SK-N-SH (cell line): ENCODE results near the gene TRA2A. TPM values are rescaled to one million over a fixed set of nuclear protein-coding genes. Genes with fewer than 3 reads are reported as not detected.
A peak's percentile ranks its signal among the peaks of the same experiment; 100 is the strongest.

Source experiments
- CTCF ChIA-PET: fragments of 300-600, 350-600 bp; formaldehyde crosslinking; extraction: SDS; loops from one replicate; lab custom pipeline; 2021; lab: Yijun Ruan, JAX
- POLR2A ChIA-PET: fragments of 350-600 bp; sonication (Branson Sonifier 250); formaldehyde crosslinking; extraction: SDS; loops from one replicate; lab custom pipeline; 2020; ENCODE audit warnings: antibody characterized with exemption, inconsistent platforms; lab: Yijun Ruan, JAX
- DNase-seq: peaks from one replicate; pipeline ENCODE4 v3.0.0; 2012
- H2AFZ ChIP-seq: fragments of 200-600 bp; sonication (generic); 2 replicates; pipeline ENCODE4 v1.8.1; 2016; ENCODE audit warnings: antibody characterized with exemption, mild to moderate bottlenecking, low read depth
- H3F3A ChIP-seq: fragments of 200-600 bp; sonication (generic); replicated peaks from 2 replicates; pipeline ENCODE3; 2016; ENCODE audit warnings: antibody characterized with exemption, mild to moderate bottlenecking; ENCODE audit not compliant: insufficient read depth
- H3K27ac ChIP-seq, 2 experiments: fragments of 200-500 bp in 1 of 2; fragments of 200-600 bp in 1 of 2; sonication (Bioruptor generic) in 1 of 2; sonication (generic), shearing (Covaris generic) in 1 of 2; 2 replicates each; pipeline versions ENCODE4 v1.5.1 to v1.6.1; 2014 to 2016; ENCODE audit warnings: low read depth in 2 of 2, inconsistent platforms in 1 of 2, low read length in 1 of 2, mild to moderate bottlenecking in 1 of 2, mixed read lengths in 1 of 2
- H3K27me3 ChIP-seq: fragments of 200-600 bp; sonication (generic), shearing (Covaris generic); 2 replicates; pipeline ENCODE4 v1.6.1; 2016; ENCODE audit warnings: mixed run types; ENCODE audit not compliant: insufficient read depth
- H3K36me3 ChIP-seq, 2 experiments: fragments of 200-500 bp in 1 of 2; fragments of 200-600 bp in 1 of 2; sonication (Bioruptor generic) in 1 of 2; sonication (generic) in 1 of 2; replicated peaks in 1 of 2; 2 replicates each; pipeline versions ENCODE3 to v1.5.1; 2014 to 2016; ENCODE audit warnings: low read length in 1 of 2, mild to moderate bottlenecking in 1 of 2; ENCODE audit not compliant: insufficient read depth in 2 of 2, control insufficient read depth in 1 of 2
- H3K4me1 ChIP-seq, 2 experiments: fragments of 200-500 bp in 1 of 2; fragments of 200-600 bp in 1 of 2; sonication (Bioruptor generic) in 1 of 2; sonication (generic), shearing (Covaris generic) in 1 of 2; 2 replicates each; pipeline versions ENCODE4 v1.5.1 to v1.6.1; 2014 to 2016; ENCODE audit warnings: low read depth in 1 of 2, low read length in 1 of 2, mixed run types in 1 of 2; ENCODE audit not compliant: insufficient read depth in 2 of 2, control insufficient read depth in 1 of 2
- H3K4me2 ChIP-seq: fragments of 200-600 bp; sonication (generic), shearing (Covaris generic); 2 replicates; pipeline ENCODE4 v1.6.1; 2017; ENCODE audit warnings: mixed run types
- H3K4me3 ChIP-seq, 2 experiments: fragments of 200-500 bp in 1 of 2; fragments of 200-600 bp in 1 of 2; sonication (Bioruptor generic) in 1 of 2; sonication (generic), shearing (Covaris generic) in 1 of 2; 2 replicates each; pipeline versions ENCODE4 v1.5.1 to v1.8.1; 2014 to 2016; ENCODE audit warnings: low read depth in 2 of 2, inconsistent platforms in 1 of 2, low read length in 1 of 2, mild to moderate bottlenecking in 1 of 2, mixed read lengths in 1 of 2, moderate library complexity in 1 of 2
- H3K79me2 ChIP-seq: fragments of 200-600 bp; sonication (generic); 2 replicates; pipeline ENCODE4 v1.8.1; 2017; ENCODE audit warnings: mild to moderate bottlenecking; ENCODE audit not compliant: insufficient read depth
- H3K9ac ChIP-seq: fragments of 200-600 bp; sonication (generic); 2 replicates; pipeline ENCODE4 v1.6.1; 2017; ENCODE audit warnings: mixed run types
- H3K9me2 ChIP-seq: fragments of 200-600 bp; sonication (generic); 2 replicates; pipeline ENCODE4 v1.6.1; 2017; ENCODE audit warnings: mixed run types
- H3K9me3 ChIP-seq: fragments of 200-600 bp; sonication (generic); 2 replicates; pipeline ENCODE4 v1.6.1; 2017; ENCODE audit warnings: mixed run types, mild to moderate bottlenecking, moderate library complexity
- H4K20me1 ChIP-seq: fragments of 200-600 bp; sonication (generic); 2 replicates; pipeline ENCODE4 v1.6.1; 2017; ENCODE audit warnings: mild to moderate bottlenecking, mixed run types; ENCODE audit not compliant: insufficient read depth
- CHD2 ChIP-seq: fragments of 150-350 bp; IDR thresholded peaks from 2 replicates; pipeline ENCODE4 v1.6.1; 2018; ENCODE audit warnings: low read length; ENCODE audit not compliant: partially characterized antibody
- CTCF ChIP-seq: fragments of 200-600 bp; sonication (generic); IDR thresholded peaks from 2 replicates; pipeline ENCODE4 v1.6.1; 2017; ENCODE audit warnings: antibody characterized with exemption, mild to moderate bottlenecking, moderate library complexity
- ELF1 ChIP-seq: IDR thresholded peaks from 2 replicates; pipeline ENCODE4 v1.4.0; 2012
- EP300 ChIP-seq, 2 experiments: IDR thresholded peaks; 2 replicates each; pipeline versions ENCODE4 v1.4.0 to v1.6.1; 2012; ENCODE audit warnings: borderline replicate concordance in 1 of 2, low read depth in 1 of 2, low read length in 1 of 2
- GABPA ChIP-seq: IDR thresholded peaks from 2 replicates; pipeline ENCODE4 v1.4.0; 2012; ENCODE audit warnings: low read depth, mild to moderate bottlenecking
- IRF3 ChIP-seq: fragments of 150-350 bp; IDR thresholded peaks from 2 replicates; pipeline ENCODE4 v1.6.1; 2016; ENCODE audit warnings: mild to moderate bottlenecking, low read depth, low read length
- MEF2A ChIP-seq: IDR thresholded peaks from 2 replicates; pipeline ENCODE4 v1.4.0; 2012; ENCODE audit warnings: low read depth, borderline replicate concordance
- RAD21 ChIP-seq: IDR thresholded peaks from 2 replicates; pipeline ENCODE4 v1.6.1; 2012; ENCODE audit warnings: mild to moderate bottlenecking, low read length
- REST ChIP-seq: IDR thresholded peaks from 2 replicates; pipeline ENCODE4 v1.6.1; 2012; ENCODE audit warnings: mild to moderate bottlenecking, low read depth, low read length, moderate library complexity
- RXRA ChIP-seq: IDR thresholded peaks from 2 replicates; pipeline ENCODE4 v1.4.0; 2012; ENCODE audit warnings: low read depth, mild to moderate bottlenecking, borderline replicate concordance
- SIN3A ChIP-seq: IDR thresholded peaks from 2 replicates; pipeline ENCODE4 v1.6.1; 2012; ENCODE audit warnings: low read depth, mild to moderate bottlenecking, low read length, moderate library complexity, borderline replicate concordance
- TAF1 ChIP-seq: IDR thresholded peaks from 2 replicates; pipeline ENCODE4 v1.6.1; 2012; ENCODE audit warnings: low read depth, mild to moderate bottlenecking, low read length, moderate library complexity, borderline replicate concordance
- TCF12 ChIP-seq: IDR thresholded peaks from 2 replicates; pipeline ENCODE4 v1.4.0; 2012
- TEAD4 ChIP-seq: IDR thresholded peaks from 2 replicates; pipeline ENCODE4 v1.4.0; 2012; ENCODE audit warnings: mild to moderate bottlenecking, borderline replicate concordance; ENCODE audit not compliant: insufficient read depth
- WGBS: methylation state at CpG from one replicate; pipeline ENCODE4 v1.1.6; 2017; ENCODE audit warnings: low lambda C conversion rate; 5-methylcytosine and 5-hydroxymethylcytosine counted together
- polyA plus RNA-seq, 3 experiments: library from polyadenylated mRNA; depleted of rRNA; stranded (reverse); fragments of >200 nt; gene quantifications; 2 replicates each; pipeline ENCODE4 v1.2.3, GENCODE V29; 2012
- TF ChIP-seq, protein P1 (sequence below): IDR thresholded peaks from 2 replicates; pipeline ENCODE4; 2012
- TF ChIP-seq, protein P2 (sequence below): IDR thresholded peaks from 2 replicates; pipeline ENCODE4 v1.4.0; 2012; ENCODE audit warnings: low read depth, borderline replicate concordance

The TRA2A gene
- polyA plus RNA-seq, 1 of the 3 experiments (the other 2 are of a cell fraction), result 62.1 TPM

- Histone ChIP-seq H3K4me3 (no peak overlapping the region), H3K9me2 (no peaks in the 10 kb centered on the region), H3K4me2 (no peak overlapping the region), H3K27me3 (no peaks in the 10 kb centered on the region), H3F3A (no peaks in the 10 kb centered on the region), H2AFZ (peak overlapping the region; percentile 50), H3K79me2 (no peaks in the 10 kb centered on the region), H3K4me1 (no peaks in the 10 kb centered on the region), H3K27ac (no peak overlapping the region), H3K36me3 (no peaks in the 10 kb centered on the region), H3K9ac (no peak overlapping the region), H3K9me3 (no peaks in the 10 kb centered on the region), H4K20me1 (no peaks in the 10 kb centered on the region)
- DNase-seq, result no peak
- ChIA-PET CTCF (interaction anchor here (0.6 to 4.3 kb wide), 7 partner anchors 7 to 354 kb away, joined by 3 to 25 read pairs (median 4); no protein-coding TSS in a partner anchor), POLR2A (interaction anchor here (0.6 kb wide), 1 partner anchor 265 kb away, joined by 6 read pairs; no protein-coding TSS in a partner anchor)
- 69% methylated on average over 4 of the region's 4 CpGs for WGBS
- TF ChIP-seq, protein P1, sequence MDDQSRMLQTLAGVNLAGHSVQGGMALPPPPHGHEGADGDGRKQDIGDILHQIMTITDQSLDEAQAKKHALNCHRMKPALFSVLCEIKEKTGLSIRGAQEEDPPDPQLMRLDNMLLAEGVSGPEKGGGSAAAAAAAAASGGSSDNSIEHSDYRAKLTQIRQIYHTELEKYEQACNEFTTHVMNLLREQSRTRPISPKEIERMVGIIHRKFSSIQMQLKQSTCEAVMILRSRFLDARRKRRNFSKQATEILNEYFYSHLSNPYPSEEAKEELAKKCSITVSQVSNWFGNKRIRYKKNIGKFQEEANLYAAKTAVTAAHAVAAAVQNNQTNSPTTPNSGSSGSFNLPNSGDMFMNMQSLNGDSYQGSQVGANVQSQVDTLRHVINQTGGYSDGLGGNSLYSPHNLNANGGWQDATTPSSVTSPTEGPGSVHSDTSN, result no peak
- TF ChIP-seq GABPA (no peak), CHD2 (no peak), ELF1 (no peak), SIN3A (no peak), RXRA (no peak), TEAD4 (no peak), CTCF (no peak), IRF3 (no peak)
- TF ChIP-seq, protein P2, sequence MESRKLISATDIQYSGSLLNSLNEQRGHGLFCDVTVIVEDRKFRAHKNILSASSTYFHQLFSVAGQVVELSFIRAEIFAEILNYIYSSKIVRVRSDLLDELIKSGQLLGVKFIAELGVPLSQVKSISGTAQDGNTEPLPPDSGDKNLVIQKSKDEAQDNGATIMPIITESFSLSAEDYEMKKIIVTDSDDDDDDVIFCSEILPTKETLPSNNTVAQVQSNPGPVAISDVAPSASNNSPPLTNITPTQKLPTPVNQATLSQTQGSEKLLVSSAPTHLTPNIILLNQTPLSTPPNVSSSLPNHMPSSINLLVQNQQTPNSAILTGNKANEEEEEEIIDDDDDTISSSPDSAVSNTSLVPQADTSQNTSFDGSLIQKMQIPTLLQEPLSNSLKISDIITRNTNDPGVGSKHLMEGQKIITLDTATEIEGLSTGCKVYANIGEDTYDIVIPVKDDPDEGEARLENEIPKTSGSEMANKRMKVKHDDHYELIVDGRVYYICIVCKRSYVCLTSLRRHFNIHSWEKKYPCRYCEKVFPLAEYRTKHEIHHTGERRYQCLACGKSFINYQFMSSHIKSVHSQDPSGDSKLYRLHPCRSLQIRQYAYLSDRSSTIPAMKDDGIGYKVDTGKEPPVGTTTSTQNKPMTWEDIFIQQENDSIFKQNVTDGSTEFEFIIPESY, result no peak
Measured at GRCh38 chr7:23539494-23539907, 7.7 kb upstream of the TRA2A start.

GRCh38 chr7:23538301-23538700, 6.5 kb upstream of the TRA2A start:
- Histone ChIP-seq H3K27me3 (no peaks in the 10 kb centered on the region), H3K9ac (no peak overlapping the region), H3K4me3 (no peak overlapping the region), H2AFZ (no peak overlapping the region), H3K79me2 (no peaks in the 10 kb centered on the region), H3K36me3 (no peaks in the 10 kb centered on the region), H3K4me2 (no peak overlapping the region), H3K9me2 (no peaks in the 10 kb centered on the region), H4K20me1 (no peaks in the 10 kb centered on the region), H3F3A (no peaks in the 10 kb centered on the region), H3K9me3 (no peaks in the 10 kb centered on the region), H3K4me1 (no peaks in the 10 kb centered on the region), H3K27ac (no peak overlapping the region)
- ChIA-PET POLR2A (no interaction called here), CTCF (interaction anchor here (1.7 to 4.3 kb wide), 2 partner anchors 8 to 265 kb away, joined by 8 to 25 read pairs; no protein-coding TSS in a partner anchor)
- WGBS, result 93% methylated on average over 3 of the region's 3 CpGs
- DNase-seq, result no peak
- no peak for TF ChIP-seq RAD21
- no peak for TF ChIP-seq TAF1
- no peak for TF ChIP-seq EP300 (IDR thresholded peaks at IDR 0.05; ENCODE audit: borderline replicate concordance in 1 of 2, low read depth in 1 of 2, low read length in 1 of 2)
- no peak for TF ChIP-seq MEF2A
- TF ChIP-seq TCF12, result no peak
- TF ChIP-seq, protein P1, result no peak
- no peak for TF ChIP-seq REST
